Glomerular visceral epithelial cell (primary cell): ENCODE measurements around the gene HSPB7.
"Not testable (repeated sequence)": the region's sequence is repeated elsewhere in the genome, so short reads cannot be mapped to it uniquely, and the experiment has no call there.

Experiments
- DNase-seq: peaks from one replicate; pipeline ENCODE4 v3.0.0-alpha.2; 2016; ENCODE audit errors: extremely low spot score

Gene HSPB7

GRCh38 chr1:16022393-16022792 is 4.5 kb upstream of the HSPB7 start:
- no peak for DNase-seq

GRCh38 chr1:16021681-16022080 is 3.8 kb upstream of the HSPB7 start, which contains the start of gene CLCNKA:
Gene CLCNKA, plus strand, starts transcription at chr1:16022036. Its CDS starts 584 bp downstream, at chr1:16022620.
- DNase-seq, result no peak

- not testable (repeated sequence) for DNase-seq
Measured at GRCh38 chr1:16020878-16021277, 3.0 kb upstream of the HSPB7 start.

- DNase-seq, result no peak
Measured at GRCh38 chr1:16020325-16020724, 2.5 kb upstream of the HSPB7 start.

- peak; percentile 22 for DNase-seq
Measured at GRCh38 chr1:16019644-16020277, 1.9 kb upstream of the HSPB7 start.

GRCh38 chr1:16018749-16019643 is 1.2 kb upstream of the HSPB7 start:
- no peak for DNase-seq

- no peak for DNase-seq
Measured at GRCh38 chr1:16018308-16018707, 465 bp upstream of the HSPB7 start.

GRCh38 chr1:16017076-16017460 is 775 bp downstream of the HSPB7 start:
- no peak for DNase-seq

GRCh38 chr1:16015960-16016901 is 1.6 kb downstream of the HSPB7 start:
- no peak for DNase-seq

- no peak for DNase-seq
Measured at GRCh38 chr1:16015491-16015890, 2.4 kb downstream of the HSPB7 start.

- DNase-seq, result no peak
Measured at GRCh38 chr1:16014509-16015482, 3.0 kb downstream of the HSPB7 start.

- no peak for DNase-seq
Measured at GRCh38 chr1:16013908-16014258, 4.0 kb downstream of the HSPB7 start.

- DNase-seq, result peak; percentile 62
Measured at GRCh38 chr1:16013220-16013907, 4.5 kb downstream of the HSPB7 start.

- DNase-seq, result peak; percentile 67
Measured at GRCh38 chr1:16012590-16013219, 5.1 kb downstream of the HSPB7 start.

GRCh38 chr1:16011936-16012589 is 5.8 kb downstream of the HSPB7 start:
- no peak for DNase-seq

GRCh38 chr1:16010837-16011236 is 7.0 kb downstream of the HSPB7 start:
- DNase-seq, result no peak

GRCh38 chr1:16009678-16010077 is 8.2 kb downstream of the HSPB7 start:
- no peak for DNase-seq

- peak; percentile 79 for DNase-seq
Measured at GRCh38 chr1:16009030-16009460, 8.8 kb downstream of the HSPB7 start.

GRCh38 chr1:16007671-16008341 is 10.0 kb downstream of the HSPB7 start:
- no peak for DNase-seq
